HG02943 (cell line): Measurements from ENCODE around the gene EXOC2.
A peak's percentile ranks its signal among the peaks of the same experiment; 100 is the strongest.

Experiments
- ATAC-seq: cut with Tn5 transposase; IDR thresholded peaks from one replicate; pipeline ENCODE4 v1.9.1; 2021; ENCODE audit warnings: mild to moderate bottlenecking, low read depth, moderate library complexity; ENCODE audit not compliant: unreplicated experiment

EXOC2 gene

GRCh38 chr6:475314-475713 is 217.6 kb downstream of the EXOC2 start:
- no peak for ATAC-seq

DNA sequence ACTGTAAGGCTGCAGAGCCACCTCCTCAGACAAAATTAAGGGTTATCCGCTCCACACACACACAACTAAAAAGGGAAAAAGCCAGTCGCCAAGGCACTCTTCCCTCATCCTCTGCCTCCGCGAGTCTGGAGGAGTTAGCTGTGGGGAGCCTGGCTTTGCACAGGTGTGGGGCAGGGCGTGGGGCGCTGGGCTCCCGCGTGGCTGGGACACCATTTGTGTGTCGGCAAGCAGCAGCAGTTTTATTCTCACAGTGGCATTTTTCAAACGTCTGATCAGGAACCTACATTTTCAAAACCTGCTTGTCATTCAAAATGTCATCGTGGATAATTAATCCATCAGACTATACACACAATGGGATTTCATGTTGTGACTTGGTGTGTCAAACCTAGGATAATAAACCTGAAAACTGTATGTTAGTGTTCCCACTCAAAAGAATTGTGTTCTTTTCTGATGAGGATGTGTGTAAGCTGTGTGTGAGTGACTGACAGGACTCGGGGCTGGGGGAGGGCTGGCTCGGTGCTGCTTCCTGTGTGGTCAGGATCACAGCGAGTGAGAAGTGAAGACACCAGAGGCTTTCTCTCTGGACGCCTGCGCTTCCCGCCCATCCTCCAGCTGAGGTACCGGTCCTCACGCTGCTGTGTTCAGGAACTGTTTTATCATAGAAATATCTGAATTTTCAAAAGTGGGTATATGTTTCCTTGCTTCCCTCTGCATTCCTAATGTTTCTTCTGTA is 218.3 kb downstream of the EXOC2 start:
- ATAC-seq = peak; percentile 55

GRCh38 chr6:473768-474452 is 219.0 kb downstream of the EXOC2 start:
- no peak for ATAC-seq

GRCh38 chr6:473356-473755 is 219.6 kb downstream of the EXOC2 start:
- ATAC-seq = no peak

- no peak for ATAC-seq
These were observed 222.0 kb downstream of the EXOC2 start for GRCh38 chr6:470901-471448.

DNA sequence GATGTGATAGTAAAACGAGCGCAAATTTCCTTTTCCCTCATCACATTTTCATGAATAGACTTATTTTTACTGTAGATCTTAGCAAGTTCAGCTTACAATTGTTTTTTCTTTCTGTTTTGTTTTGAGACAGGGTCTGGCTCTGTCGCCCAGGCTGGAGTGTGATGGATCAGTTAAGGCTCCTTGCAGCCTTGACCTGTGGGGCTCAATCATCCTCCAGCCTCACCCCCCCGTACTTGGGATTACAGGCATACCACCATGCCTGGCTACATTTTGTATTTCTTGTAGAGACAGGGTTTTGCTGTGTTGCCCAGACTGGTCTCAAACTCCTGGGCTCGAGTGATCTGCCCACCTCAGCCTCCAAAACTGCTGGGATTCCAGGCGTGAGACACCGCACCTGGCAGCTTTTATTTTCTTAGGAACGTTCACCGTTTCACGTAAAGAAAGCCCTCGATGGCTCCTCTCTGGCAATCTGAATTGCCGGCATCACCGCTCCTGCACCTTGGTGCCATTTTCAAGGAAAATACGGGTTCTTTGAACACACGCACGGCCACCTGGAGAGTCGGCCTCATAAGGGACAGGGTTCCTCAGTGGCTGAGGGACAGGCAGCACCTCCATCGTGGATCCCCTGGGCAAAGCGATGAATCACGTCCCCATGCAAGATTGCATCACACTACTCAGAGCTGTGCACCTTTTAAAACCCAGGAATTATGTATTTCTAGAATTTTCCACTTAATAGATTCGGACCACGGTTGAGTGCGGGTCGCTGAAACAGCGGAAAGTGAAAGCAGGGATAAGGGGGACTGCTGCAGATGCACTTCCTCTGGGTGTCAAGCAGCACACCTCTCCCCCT is 222.7 kb downstream of the EXOC2 start:
- no peak for ATAC-seq

GRCh38 chr6:467671-468082 is 225.3 kb downstream of the EXOC2 start:
- ATAC-seq = no peak

GRCh38 chr6:467111-467510 is 225.8 kb downstream of the EXOC2 start:
- no peak for ATAC-seq

- ATAC-seq = no peak
These were observed 226.4 kb downstream of the EXOC2 start for GRCh38 chr6:466564-466963.

DNA sequence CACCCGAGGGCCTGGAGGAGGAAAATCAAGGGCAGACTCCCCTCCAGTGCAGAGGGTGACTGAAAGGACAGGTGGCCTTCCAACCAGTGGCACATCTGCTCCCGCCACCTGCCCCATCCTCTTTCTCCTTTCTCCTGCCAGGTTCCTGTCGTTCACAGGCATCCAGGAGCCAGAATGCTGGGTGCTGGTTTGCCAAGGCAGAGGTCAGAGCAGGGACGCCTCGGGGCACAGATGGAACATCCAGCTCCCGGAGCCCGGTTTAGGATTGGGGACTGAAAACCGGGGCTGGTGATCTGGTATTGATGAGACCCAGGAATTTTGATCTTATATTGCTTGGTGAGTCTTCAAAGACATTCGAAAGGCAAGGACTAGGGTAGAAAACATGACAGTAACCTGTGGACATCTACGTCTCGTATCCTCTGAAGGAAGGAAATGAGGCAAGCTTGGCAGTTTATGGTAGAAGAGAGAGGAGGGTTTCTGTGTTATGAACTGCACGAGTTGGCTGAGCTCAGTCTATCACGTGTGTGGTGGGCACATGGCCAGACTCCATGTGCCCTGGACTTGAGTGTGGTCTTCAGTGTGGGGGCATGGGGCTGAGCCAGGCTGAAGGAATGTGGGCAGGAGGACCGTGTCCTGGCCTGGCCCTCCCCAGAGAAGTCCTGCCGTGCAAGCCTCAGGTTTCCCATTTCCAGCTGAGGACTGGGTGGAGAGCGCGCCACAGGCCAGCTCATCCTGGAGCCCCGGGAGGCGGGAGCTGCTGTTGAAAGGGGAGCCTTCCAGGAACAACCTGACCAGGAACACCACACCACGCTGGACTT is 227.2 kb downstream of the EXOC2 start:
- ATAC-seq = no peak

DNA sequence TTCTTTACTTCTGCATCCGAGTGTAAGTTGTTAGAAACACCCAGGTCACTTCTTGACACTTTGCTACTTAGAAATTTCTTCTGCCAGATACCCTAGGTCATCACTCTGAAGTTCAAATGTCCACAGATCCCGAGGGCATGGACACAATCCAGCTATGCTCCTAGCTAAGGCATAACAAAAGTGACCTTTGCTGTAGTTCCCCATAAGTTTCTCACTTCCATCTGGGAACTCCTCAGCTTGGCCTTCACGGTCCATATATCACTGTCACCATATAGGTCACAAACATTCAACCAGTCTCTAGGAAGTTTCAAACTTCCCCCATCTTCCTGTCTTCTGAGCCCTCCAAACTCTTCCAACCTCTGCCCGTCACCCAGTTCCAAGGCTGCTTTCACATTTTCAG is 236.1 kb downstream of the EXOC2 start:
- ATAC-seq = no peak

- no peak for ATAC-seq
These were observed 236.5 kb downstream of the EXOC2 start for GRCh38 chr6:456358-456867.

DNA sequence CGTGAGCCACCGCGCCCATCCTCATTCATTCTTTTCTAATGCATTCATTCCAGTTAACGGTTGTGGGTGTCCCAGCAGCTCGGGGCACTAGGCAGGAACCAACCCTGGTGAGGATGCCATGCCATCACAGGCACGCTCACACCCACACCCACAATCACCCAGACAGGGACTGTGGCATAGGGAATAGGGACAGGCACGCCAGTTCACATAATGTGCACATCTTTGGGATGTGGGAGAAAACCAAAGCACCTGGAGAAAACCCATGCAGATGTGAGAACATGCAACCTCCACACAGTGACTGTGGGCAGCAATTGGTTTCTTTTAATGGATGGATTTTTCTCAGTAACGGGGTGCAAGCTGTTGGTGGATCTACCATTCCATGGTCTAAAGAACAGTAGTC is 237.1 kb downstream of the EXOC2 start:
- no peak for ATAC-seq

- no peak for ATAC-seq
These were observed 237.8 kb downstream of the EXOC2 start for GRCh38 chr6:455006-455585.

GRCh38 chr6:454148-454991 is 238.6 kb downstream of the EXOC2 start:
- ATAC-seq = no peak

- ATAC-seq = no peak
These were observed 239.8 kb downstream of the EXOC2 start for GRCh38 chr6:453152-453551.

GRCh38 chr6:452301-453067 is 240.5 kb downstream of the EXOC2 start:
- ATAC-seq = no peak

- no peak for ATAC-seq
These were observed 241.1 kb downstream of the EXOC2 start for GRCh38 chr6:451847-452246.
